GM12872 (cell line): ENCODE results near the gene ALOX12.

Experiments
- TF ChIP-seq, protein P1 (sequence below): IDR thresholded peaks from 3 replicates; pipeline ENCODE4 v1.5.1; 2011; ENCODE audit warnings: low read depth, mild to moderate bottlenecking, low read length, moderate library complexity; ENCODE audit not compliant: insufficient read depth

The ALOX12 gene

DNA sequence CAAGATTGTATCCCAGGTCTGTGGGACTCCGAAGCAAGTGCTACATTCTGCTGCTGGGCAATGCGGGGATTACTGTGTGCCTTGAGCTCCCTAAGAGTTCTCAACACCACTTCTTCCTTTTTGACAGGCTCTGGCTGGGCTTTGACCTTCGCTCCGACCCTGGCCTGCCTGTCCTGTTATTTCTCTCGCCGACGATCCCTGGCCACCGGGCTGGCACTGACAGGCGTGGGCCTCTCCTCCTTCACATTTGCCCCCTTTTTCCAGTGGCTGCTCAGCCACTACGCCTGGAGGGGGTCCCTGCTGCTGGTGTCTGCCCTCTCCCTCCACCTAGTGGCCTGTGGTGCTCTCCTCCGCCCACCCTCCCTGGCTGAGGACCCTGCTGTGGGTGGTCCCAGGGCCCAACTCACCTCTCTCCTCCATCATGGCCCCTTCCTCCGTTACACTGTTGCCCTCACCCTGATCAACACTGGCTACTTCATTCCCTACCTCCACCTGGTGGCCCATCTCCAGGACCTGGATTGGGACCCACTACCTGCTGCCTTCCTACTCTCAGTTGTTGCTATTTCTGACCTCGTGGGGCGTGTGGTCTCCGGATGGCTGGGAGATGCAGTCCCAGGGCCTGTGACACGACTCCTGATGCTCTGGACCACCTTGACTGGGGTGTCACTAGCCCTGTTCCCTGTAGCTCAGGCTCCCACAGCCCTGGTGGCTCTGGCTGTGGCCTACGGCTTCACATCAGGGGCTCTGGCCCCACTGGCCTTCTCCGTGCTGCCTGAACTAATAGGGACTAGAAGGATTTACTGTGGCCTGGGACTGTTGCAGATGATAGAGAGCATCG lies 42.4 kb downstream of the ALOX12 start:
- TF ChIP-seq, protein P1, sequence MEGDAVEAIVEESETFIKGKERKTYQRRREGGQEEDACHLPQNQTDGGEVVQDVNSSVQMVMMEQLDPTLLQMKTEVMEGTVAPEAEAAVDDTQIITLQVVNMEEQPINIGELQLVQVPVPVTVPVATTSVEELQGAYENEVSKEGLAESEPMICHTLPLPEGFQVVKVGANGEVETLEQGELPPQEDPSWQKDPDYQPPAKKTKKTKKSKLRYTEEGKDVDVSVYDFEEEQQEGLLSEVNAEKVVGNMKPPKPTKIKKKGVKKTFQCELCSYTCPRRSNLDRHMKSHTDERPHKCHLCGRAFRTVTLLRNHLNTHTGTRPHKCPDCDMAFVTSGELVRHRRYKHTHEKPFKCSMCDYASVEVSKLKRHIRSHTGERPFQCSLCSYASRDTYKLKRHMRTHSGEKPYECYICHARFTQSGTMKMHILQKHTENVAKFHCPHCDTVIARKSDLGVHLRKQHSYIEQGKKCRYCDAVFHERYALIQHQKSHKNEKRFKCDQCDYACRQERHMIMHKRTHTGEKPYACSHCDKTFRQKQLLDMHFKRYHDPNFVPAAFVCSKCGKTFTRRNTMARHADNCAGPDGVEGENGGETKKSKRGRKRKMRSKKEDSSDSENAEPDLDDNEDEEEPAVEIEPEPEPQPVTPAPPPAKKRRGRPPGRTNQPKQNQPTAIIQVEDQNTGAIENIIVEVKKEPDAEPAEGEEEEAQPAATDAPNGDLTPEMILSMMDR: no peak

DNA sequence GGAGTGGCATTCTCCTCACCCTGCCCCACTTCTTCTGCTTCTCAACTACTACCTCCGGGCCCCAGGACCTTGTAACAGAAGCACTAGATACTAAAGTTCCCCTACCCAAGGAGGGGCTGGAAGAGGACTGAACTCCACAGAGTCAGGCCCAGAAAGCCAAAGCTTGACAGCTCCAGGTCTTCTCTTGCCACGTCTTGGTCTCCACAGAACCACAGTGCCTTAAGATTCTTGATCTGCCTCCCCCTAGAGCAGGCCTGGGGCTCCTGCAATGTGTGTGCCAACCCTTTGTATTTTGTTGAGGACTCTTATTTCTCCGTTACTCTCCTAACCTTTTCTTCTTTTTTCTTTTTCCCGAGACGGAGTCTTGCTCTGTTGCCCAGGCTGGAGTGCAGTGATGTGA lies 44.0 kb downstream of the ALOX12 start:
- TF ChIP-seq, protein P1: no peak

DNA sequence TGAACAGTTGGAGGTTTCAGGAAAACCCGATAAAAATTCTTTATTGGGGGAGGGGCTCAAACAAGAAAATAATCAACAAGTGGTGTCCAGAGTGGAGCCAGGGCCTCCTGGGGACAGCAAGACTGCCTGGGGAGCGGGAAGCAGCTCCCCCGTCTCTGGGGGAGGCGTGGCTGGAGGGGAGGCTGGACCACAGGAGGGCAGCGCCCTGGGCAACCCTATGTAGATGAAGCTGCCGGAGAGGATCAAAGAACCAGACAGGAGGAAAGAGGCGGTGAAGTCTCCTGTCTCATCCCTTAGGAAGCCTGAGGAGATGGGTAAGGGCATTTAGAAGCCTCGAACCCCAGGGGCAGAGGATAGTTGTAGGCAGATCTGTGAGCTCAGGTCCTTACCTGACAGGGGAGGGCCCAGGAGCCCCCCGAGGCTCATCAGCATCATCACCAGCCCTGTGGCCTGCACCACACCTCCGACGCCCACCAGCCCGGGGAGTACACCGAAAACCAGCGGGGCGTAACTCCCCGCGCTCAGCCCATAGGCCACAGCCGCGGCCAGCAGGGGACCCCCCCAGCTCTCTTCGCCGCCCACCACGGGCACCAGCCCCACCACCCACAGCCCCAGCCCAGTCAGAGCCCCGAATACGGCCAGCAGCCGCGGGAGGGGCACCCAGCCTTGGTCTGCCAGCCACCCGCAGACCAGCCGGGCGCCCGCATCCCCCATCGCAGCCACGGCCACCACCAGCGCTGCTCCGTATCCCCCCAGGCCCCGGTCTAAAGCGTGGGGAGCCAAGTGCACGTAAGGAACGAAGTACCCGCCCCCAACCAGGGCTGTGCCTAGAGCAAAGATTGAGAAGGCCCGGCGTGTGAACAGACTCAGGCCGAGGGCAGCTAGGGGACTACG lies 46.0 kb downstream of the ALOX12 start:
- TF ChIP-seq, protein P1: no peak

DNA sequence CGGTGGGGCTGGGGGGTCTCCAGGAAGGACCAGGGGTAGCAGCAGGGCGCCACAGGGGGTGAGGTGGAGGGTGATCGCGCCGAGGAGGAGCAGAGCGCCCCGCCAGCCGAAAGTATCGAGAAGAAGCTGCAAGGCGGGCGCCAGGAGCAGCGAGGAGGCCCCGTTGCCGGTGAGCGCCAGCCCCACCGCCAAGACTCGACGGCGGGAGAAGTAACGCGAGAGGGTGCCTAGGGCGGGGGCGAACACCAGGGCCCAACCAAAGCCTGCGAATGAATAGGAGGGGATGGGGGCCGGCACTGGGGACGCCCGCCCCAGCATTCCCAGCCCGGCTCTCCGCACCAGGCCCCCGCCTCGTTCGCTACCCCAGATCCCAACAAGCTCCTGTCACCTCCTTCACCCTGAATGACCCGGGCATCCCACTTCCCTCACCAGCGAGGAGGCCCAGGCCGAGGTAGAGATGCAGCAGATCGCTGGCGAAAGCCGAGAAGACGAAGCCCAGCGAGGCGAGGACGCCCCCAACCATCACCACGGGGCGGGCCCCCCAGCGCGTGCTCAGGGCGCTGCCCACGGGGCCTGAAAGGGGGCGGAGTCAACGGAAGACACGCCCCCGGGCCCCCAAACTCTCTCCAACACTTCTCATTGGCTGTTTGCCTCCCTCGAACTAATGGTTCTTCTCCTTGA lies 46.8 kb downstream of the ALOX12 start:
- TF ChIP-seq, protein P1: no peak

DNA sequence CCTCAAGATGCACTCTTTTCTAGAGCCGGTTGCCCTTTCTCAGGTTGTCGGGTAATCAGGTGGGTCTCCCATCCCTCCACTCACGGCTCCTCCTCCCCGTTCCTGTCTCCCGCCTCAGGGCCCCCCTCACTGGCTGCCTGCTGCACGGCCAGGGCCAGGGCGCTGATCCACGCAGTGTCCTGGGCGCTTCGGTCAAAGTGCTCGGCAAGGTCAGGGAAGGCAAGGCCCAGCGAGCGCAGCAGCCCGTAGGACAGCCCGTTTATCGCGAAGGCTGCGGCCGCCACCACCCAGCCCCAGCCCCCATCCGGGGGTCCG lies 47.3 kb downstream of the ALOX12 start:
- TF ChIP-seq, protein P1: no peak

DNA sequence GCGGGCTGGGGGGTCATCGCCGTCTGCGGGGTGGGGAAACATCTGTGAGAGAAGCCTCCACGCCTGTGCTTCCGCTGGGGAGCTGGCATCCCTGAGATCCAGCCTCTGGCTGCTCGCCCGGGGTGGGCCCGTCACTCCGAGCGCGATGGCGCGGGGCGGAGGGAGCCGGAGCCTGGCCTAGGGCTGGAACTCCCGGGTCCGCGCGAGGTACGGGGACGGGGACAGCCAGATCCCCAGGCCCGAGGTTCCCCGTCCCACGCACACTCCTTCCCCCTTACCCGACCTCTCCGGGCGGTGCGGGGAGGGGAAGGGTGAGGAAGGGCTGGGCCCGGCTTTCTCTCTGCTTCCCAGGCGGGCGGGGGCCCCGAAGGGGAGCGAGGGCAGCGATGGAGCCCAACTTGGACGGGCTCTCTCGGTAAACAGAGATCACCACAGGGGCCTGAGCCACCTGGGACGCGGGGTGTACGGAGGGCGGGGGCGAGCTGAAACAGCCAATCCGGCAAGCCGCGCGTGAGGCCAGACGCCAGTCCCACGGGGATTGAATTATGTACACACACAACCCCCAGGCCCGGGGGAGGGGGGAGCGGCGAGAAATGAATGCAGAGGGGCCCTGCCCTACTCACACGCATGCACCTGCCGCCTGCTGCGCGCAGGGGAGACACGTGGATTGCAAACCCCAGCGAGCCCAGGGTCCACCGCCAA lies 47.8 kb downstream of the ALOX12 start, which contains the start of gene SLC16A11:
TSS of gene SLC16A11 (minus strand) at position 596 of the 702 bp plus-strand sequence. CDS start at position 17, 579 bp downstream.
- TF ChIP-seq, protein P1: no peak
